CD4-positive, CD25-positive, alpha-beta regulatory T cell (primary cell): Measurements from ENCODE around the gene TOMM22. TPM values are rescaled to one million over a fixed set of nuclear protein-coding genes. Genes with fewer than 3 reads are reported as not detected.

Experiments used
- ATAC-seq, 2 donors: fragments of 150-1000 bp; cut with Tn5 transposase; one replicate each; pipeline ENCODE4 v1.10.0; 2021; ENCODE audit warnings: low read depth in 2 of 2, moderate number of reproducible peaks in 2 of 2, moderate library complexity in 1 of 2
- DNase-seq, 3 donors: peaks; one replicate each; pipeline versions ENCODE4 v3.0.0 to v3.0.0-alpha.2; 2012 to 2022; ENCODE audit warnings: mixed read lengths in 1 of 3
- H3K27ac ChIP-seq: one replicate; pipeline ENCODE4 v1.7.0; 2013; ENCODE audit warnings: mild to moderate bottlenecking, low read length; ENCODE audit not compliant: insufficient read depth, poor library complexity, severe bottlenecking
- H3K27me3 ChIP-seq: one replicate; pipeline ENCODE4 v1.7.0; 2013; ENCODE audit warnings: low read length; ENCODE audit not compliant: control insufficient read depth, insufficient read depth
- H3K36me3 ChIP-seq: one replicate; pipeline ENCODE4 v1.7.0; 2013; ENCODE audit warnings: mild to moderate bottlenecking, low read length, moderate library complexity; ENCODE audit not compliant: control insufficient read depth, insufficient read depth
- H3K4me1 ChIP-seq: 2 replicates; pipeline ENCODE4 v1.7.0; 2013; ENCODE audit warnings: mild to moderate bottlenecking, low read length; ENCODE audit not compliant: insufficient read depth, control insufficient read depth, poor library complexity, severe bottlenecking
- H3K4me3 ChIP-seq: one replicate; pipeline ENCODE4 v1.7.0; 2013; ENCODE audit warnings: low read depth, mild to moderate bottlenecking, low read length, moderate library complexity
- H3K9me3 ChIP-seq, 2 experiments: 1 replicate in 1 of 2; 2 replicates in 1 of 2; pipeline ENCODE4 v1.7.0; 2013; ENCODE audit warnings: low read length in 2 of 2, mild to moderate bottlenecking in 1 of 2, moderate library complexity in 1 of 2; ENCODE audit not compliant: control insufficient read depth in 2 of 2
- H3K27ac Mint-ChIP-seq, 3 donors: one replicate each; pipeline ENCODE4 v1.8.0; 2020 to 2022; ENCODE audit warnings: mild to moderate bottlenecking in 3 of 3, mixed read lengths in 3 of 3, moderate library complexity in 2 of 3
- H3K27me3 Mint-ChIP-seq: one replicate; pipeline ENCODE4 v1.8.0; 2022; ENCODE audit warnings: mild to moderate bottlenecking, mixed read lengths
- H3K36me3 Mint-ChIP-seq: one replicate; pipeline ENCODE4 v1.8.0; 2020; ENCODE audit warnings: mixed read lengths
- H3K4me1 Mint-ChIP-seq, 4 donors: one replicate each; pipeline ENCODE4 v1.8.0; 2020 to 2022; ENCODE audit warnings: mixed read lengths in 4 of 4, mild to moderate bottlenecking in 1 of 4
- H3K4me3 Mint-ChIP-seq, 4 donors: one replicate each; pipeline ENCODE4 v1.8.0; 2020 to 2022; ENCODE audit warnings: mild to moderate bottlenecking in 4 of 4, mixed read lengths in 4 of 4, moderate library complexity in 3 of 4
- H3K9me3 Mint-ChIP-seq, 7 donors: one replicate each; pipeline ENCODE4 v1.8.0; 2020 to 2022; ENCODE audit warnings: mixed read lengths in 7 of 7, mild to moderate bottlenecking in 3 of 7, moderate library complexity in 2 of 7
- polyA plus RNA-seq, 4 donors: library from polyadenylated mRNA; unstranded; fragments of 300-500 nt; fragmentation: Illumina TruSeq; gene quantifications; one replicate each; pipeline ENCODE4 v1.2.3, GENCODE V29; 2021
- total RNA-seq: library from RNA; stranded (reverse); gene quantifications from one replicate; pipeline ENCODE4 v1.2.3, GENCODE V29; 2022

The TOMM22 gene
- total and polyA plus RNA-seq, 5 donors from 2014 or later, result 58.4 to 72.7 (median 63.5) TPM

DNA sequence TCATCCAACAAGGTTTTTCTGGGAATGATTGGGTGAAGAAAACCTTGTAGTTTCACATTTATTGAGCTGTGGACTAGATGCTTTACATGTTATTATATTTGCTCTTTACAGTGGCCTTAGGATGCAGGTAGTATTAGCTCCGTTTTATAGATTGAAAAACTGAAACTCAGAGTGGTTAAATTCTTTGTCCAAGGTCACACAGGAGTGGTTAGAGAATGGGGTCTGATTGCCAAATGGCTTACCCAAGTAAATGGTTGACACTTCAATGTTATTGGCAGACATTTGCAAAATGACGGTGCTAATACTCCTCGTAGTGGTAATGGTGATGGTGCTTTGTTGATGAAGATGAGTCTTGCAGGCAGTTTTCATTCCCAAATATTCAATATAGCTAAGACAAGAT, 26.2 kb downstream of the TOMM22 start:
- Histone ChIP-seq H3K4me1 (peaks cover 47% of the 10 kb centered on the region), H3K36me3 (peaks cover 32% of the 10 kb centered on the region)

DNA sequence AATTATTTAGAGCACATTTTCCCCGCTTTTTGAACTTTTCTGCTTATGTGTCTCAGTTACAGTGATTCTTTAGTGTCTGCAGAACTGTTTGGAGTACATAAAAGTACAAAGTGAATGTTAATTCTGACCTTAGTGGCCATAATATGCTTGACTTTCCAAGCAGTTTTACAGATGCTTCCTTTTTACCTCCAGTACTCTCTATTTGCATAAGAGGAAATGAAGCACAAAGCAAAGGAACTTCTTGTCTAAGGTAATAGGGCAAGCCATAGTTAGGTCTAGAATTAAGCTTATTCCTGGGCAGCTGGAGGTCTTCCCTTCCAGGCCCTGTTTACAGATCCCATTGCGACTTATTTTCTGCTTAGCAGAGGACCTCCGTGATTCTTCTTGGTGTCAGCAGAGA, 27.5 kb downstream of the TOMM22 start:
- peaks cover 14% of the 10 kb centered on the region for H3K36me3 Mint-ChIP-seq

More for the DNA sequence above, 26.2 kb downstream of the TOMM22 start:
- peak overlapping the region; percentile 96 for H3K4me3 ChIP-seq
- no peaks in the 10 kb centered on the region for H3K27me3 ChIP-seq
- no peaks in the 10 kb centered on the region for H3K9me3 ChIP-seq
- peak overlapping the region; percentile 36 for H3K27ac ChIP-seq
- H3K4me1 Mint-ChIP-seq, result peaks cover 12 to 77% (median 57%) of the 10 kb centered on the region in 4 donors
- H3K4me3 Mint-ChIP-seq, result peak overlapping the region; percentile 92 to 94 (median 94)
- no peak for DNase-seq
- no peaks in the 10 kb centered on the region for H3K9me3 Mint-ChIP-seq
- ATAC-seq, result no peak
- H3K27ac Mint-ChIP-seq, result peak overlapping the region in 2 of 3 donors; percentile 38 to 71
- no peaks in the 10 kb centered on the region for H3K27me3 Mint-ChIP-seq
- peaks cover 6% of the 10 kb centered on the region for H3K36me3 Mint-ChIP-seq

DNA sequence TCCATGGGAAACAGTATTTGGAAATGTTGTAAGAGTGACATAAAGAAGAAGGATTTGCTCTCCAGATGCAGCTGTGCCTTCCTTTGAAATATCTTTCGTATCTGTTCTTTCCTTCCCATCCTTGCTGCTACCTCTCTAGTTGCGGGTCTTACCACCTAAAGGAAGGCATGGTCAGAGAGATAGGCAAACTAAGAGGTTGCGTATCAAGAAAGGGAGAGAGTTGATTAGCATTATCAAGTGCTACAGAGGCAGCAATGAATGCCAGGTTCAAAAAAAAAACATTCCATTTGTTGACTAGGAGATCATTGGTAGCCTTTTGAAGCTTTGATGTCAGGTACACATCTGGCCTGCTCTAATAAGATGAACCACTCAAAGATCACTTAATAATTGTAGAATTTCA, 28.6 kb downstream of the TOMM22 start:
- DNase-seq, result no peak
- peaks cover 48% of the 10 kb centered on the region for H3K4me1 ChIP-seq
- H3K4me3 ChIP-seq, result no peak overlapping the region
- Mint-ChIP-seq H3K4me3 (peak overlapping the region in 2 of 4 donors; percentile 15 to 40), H3K36me3 (peaks cover 23% of the 10 kb centered on the region), H3K27ac (no peak overlapping the region), H3K4me1 (peaks cover 28 to 85% (median 71%) of the 10 kb centered on the region in 4 donors), H3K9me3 (peaks cover 0 to 2% (median 0%) of the 10 kb centered on the region in 7 donors), H3K27me3 (no peaks in the 10 kb centered on the region)
- H3K9me3 ChIP-seq, result no peaks in the 10 kb centered on the region
- no peak overlapping the region for H3K27ac ChIP-seq
- H3K36me3 ChIP-seq, result peaks cover 39% of the 10 kb centered on the region
- no peak for ATAC-seq
- H3K27me3 ChIP-seq, result no peaks in the 10 kb centered on the region

More for the DNA sequence above, 27.5 kb downstream of the TOMM22 start:
- DNase-seq (no peak), ATAC-seq (no peak)
- Mint-ChIP-seq H3K27me3 (no peaks in the 10 kb centered on the region), H3K4me1 (peaks cover 20 to 85% (median 67%) of the 10 kb centered on the region in 4 donors), H3K27ac (no peak overlapping the region), H3K9me3 (peaks cover 0 to 2% (median 0%) of the 10 kb centered on the region in 7 donors), H3K4me3 (peak overlapping the region; percentile 68 to 70 (median 70))
- Histone ChIP-seq H3K4me3 (peak overlapping the region; percentile 32), H3K4me1 (peaks cover 55% of the 10 kb centered on the region), H3K27me3 (no peaks in the 10 kb centered on the region), H3K27ac (no peak overlapping the region), H3K36me3 (peaks cover 34% of the 10 kb centered on the region), H3K9me3 (no peaks in the 10 kb centered on the region)

DNA sequence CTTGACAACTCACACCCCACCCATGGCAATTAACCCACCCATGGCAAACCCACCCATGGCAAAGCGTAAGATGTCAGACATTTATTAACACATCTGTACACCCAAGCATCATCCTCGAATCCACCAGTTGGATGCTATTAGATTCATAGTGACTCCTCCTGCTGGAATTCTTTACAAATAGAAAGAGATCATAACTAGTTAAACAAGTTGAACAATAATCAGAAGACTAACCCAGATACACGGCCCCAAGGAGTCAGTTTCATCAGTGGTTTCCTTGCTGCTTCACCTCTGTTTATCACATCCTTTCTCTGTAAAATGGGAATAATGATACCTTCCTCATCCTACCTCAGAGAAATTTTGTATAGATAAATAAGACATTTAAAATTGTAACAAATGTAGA, 29.1 kb downstream of the TOMM22 start:
- peaks cover 23% of the 10 kb centered on the region for H3K36me3 Mint-ChIP-seq

DNA sequence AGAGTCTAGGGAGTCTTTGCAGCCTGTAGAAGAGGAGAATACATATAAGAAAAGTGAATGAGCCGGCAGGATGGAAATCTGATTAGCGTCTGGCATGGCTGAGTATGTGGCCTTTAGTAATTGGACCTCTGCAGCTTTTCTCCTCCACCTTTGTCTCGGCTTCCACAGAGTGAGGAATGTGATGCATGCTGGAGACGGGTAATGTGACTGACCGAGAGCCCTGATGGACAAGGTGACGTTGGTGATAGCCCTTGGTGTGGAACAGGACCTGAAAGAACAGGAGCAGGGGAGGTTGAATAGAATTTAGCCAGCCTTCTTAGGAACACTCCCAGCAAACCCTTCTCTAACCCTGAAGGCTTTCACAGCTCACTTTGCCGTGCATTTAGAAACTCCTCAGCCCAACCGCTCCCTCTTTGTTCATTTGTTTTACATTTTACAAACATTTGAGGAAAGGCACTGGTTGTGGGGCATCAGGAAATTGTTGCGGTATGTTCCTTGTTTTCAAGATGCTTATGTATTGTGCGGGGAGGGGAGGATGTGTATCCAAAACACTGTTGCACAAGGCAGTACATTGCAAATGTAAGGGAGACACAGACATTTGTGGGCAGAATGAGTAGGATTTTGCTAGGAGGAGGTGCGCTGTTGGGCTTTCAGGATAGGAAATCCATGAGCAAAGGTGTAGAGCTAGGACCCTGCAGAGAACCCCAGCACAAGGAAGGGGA, 30.9 kb downstream of the TOMM22 start:
- Histone ChIP-seq H3K4me3 (no peak overlapping the region), H3K27ac (no peak overlapping the region), H3K9me3 (no peaks in the 10 kb centered on the region), H3K36me3 (peaks cover 62% of the 10 kb centered on the region), H3K27me3 (no peaks in the 10 kb centered on the region), H3K4me1 (peaks cover 37% of the 10 kb centered on the region)
- Mint-ChIP-seq H3K36me3 (peaks cover 35% of the 10 kb centered on the region), H3K9me3 (peaks cover 0 to 2% (median 0%) of the 10 kb centered on the region in 7 donors), H3K27ac (peak overlapping the region in 2 of 3 donors; percentile 57 to 89), H3K4me3 (peak overlapping the region in 1 of 4 donors; percentile 75), H3K4me1 (peaks cover 20 to 78% (median 69%) of the 10 kb centered on the region in 4 donors), H3K27me3 (no peaks in the 10 kb centered on the region)
- no peak for DNase-seq
- no peak for ATAC-seq

More for the DNA sequence above, 29.1 kb downstream of the TOMM22 start:
- no peak for DNase-seq
- Mint-ChIP-seq H3K4me3 (peak overlapping the region in 2 of 4 donors; percentile 15 to 40), H3K27ac (peak overlapping the region in 1 of 3 donors; percentile 72), H3K4me1 (peaks cover 28 to 83% (median 73%) of the 10 kb centered on the region in 4 donors), H3K27me3 (no peaks in the 10 kb centered on the region), H3K9me3 (peaks cover 0 to 2% (median 0%) of the 10 kb centered on the region in 7 donors)
- no peak overlapping the region for H3K4me3 ChIP-seq
- H3K27ac ChIP-seq, result no peak overlapping the region
- no peaks in the 10 kb centered on the region for H3K27me3 ChIP-seq
- H3K4me1 ChIP-seq, result peaks cover 48% of the 10 kb centered on the region
- H3K36me3 ChIP-seq, result peaks cover 44% of the 10 kb centered on the region
- no peak for ATAC-seq
- no peaks in the 10 kb centered on the region for H3K9me3 ChIP-seq

DNA sequence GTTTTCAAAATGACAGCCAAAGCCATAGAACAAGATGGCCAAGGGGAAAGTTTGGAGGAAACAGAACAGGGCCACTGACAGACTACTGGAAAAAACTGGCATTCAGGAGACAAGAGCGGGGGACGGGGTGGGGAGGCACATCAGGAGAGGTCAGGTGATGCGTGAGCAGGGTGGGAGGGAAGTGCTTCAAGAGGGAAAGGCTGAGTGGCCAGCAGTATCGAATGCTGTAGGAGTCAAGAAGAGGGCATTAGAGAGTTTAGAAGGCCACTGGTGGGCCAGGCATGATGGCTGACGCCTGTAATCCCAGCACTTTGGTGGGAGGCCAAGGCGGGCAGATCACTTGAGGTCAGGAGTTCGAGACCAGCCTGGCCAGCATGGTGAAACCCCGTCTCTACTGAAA, 32.2 kb downstream of the TOMM22 start:
- Mint-ChIP-seq H3K9me3 (peaks cover 0 to 2% (median 0%) of the 10 kb centered on the region in 7 donors), H3K27ac (peak overlapping the region; percentile 32 to 89 (median 55)), H3K36me3 (peaks cover 46% of the 10 kb centered on the region), H3K27me3 (no peaks in the 10 kb centered on the region), H3K4me1 (peaks cover 20 to 65% (median 57%) of the 10 kb centered on the region in 4 donors), H3K4me3 (peak overlapping the region in 1 of 4 donors; percentile 51)
- H3K4me3 ChIP-seq, result no peak overlapping the region
- H3K27me3 ChIP-seq, result no peaks in the 10 kb centered on the region
- no peaks in the 10 kb centered on the region for H3K9me3 ChIP-seq
- H3K4me1 ChIP-seq, result peaks cover 24% of the 10 kb centered on the region
- H3K27ac ChIP-seq, result no peak overlapping the region
- H3K36me3 ChIP-seq, result peaks cover 74% of the 10 kb centered on the region
- no peak for ATAC-seq
- no peak for DNase-seq

DNA sequence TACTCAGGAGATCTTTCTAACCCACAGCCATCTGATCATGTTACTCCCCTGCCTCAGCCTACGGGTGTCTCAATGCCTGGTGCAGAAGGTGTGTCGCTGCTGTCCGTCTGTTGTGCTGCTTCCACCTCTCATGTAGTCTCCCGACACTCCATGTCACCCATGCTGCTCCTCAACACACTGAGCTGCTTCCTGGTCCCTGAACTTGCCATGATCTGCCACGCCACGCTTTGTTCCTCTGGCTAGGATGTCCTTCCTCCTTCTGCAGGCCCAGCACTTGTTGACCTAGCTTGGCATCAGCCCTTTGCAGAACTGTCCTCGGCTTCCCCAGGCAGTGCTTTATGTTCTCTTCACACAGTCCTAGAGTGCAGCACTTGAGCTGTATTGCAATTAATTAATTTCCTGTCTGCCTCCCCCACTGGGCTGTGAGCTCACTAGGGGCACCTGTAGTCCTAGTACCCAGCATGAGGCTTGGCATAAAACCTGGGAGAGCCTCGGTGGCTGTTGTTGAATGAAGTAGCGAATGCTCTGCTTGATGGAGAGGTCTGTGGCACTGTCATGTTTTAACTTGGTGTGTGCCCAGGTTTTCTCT, 33.5 kb downstream of the TOMM22 start:
- Histone ChIP-seq H3K27ac (no peak overlapping the region), H3K4me1 (peaks cover 13% of the 10 kb centered on the region), H3K4me3 (no peak overlapping the region), H3K9me3 (no peaks in the 10 kb centered on the region), H3K27me3 (no peaks in the 10 kb centered on the region), H3K36me3 (peaks cover 70% of the 10 kb centered on the region)
- no peak for ATAC-seq
- peak overlapping the region in 2 of 3 donors; percentile 4 to 89 for H3K27ac Mint-ChIP-seq
- no peak overlapping the region for H3K4me3 Mint-ChIP-seq
- peaks cover 0 to 2% (median 0%) of the 10 kb centered on the region in 7 donors for H3K9me3 Mint-ChIP-seq
- DNase-seq, result no peak
- H3K4me1 Mint-ChIP-seq, result peaks cover 20 to 56% (median 51%) of the 10 kb centered on the region in 4 donors
- H3K36me3 Mint-ChIP-seq, result peaks cover 46% of the 10 kb centered on the region
- no peaks in the 10 kb centered on the region for H3K27me3 Mint-ChIP-seq
